SU-DHL-6 (cell line): Measurements from ENCODE around the gene EPS8L1.

ENCODE experiments used
- H2AFZ ChIP-seq: fragments of 200-600 bp; sonication (generic); 2 replicates; pipeline ENCODE4 v1.6.1; 2014; ENCODE audit warnings: low read depth, mild to moderate bottlenecking, moderate library complexity, mixed read lengths, antibody characterized with exemption, low read length; ENCODE audit not compliant: severe bottlenecking
- H3F3A ChIP-seq: fragments of 200-600 bp; shearing (Covaris generic); 2 replicates; pipeline ENCODE4 v1.6.0; 2016; ENCODE audit warnings: antibody characterized with exemption, mild to moderate bottlenecking; ENCODE audit not compliant: insufficient read depth
- H3K27ac ChIP-seq: fragments of 200-600 bp; sonication (generic); 2 replicates; pipeline ENCODE4 v1.5.1; 2016; ENCODE audit warnings: low read depth, mild to moderate bottlenecking, low read length, moderate library complexity, mixed read lengths
- H3K27me3 ChIP-seq: fragments of 200-600 bp; sonication (generic), shearing (Covaris generic); 2 replicates; pipeline ENCODE4 v1.6.0; 2014; ENCODE audit warnings: mild to moderate bottlenecking, low read length
- H3K36me3 ChIP-seq: fragments of 200-600 bp; sonication (generic); 2 replicates; pipeline ENCODE4 v1.6.1; 2014; ENCODE audit warnings: mild to moderate bottlenecking, low read length, mixed read lengths
- H3K4me2 ChIP-seq: fragments of 300-600, 200-600 bp; shearing (Covaris generic), sonication (generic); 2 replicates; pipeline ENCODE4 v1.6.0; 2014; ENCODE audit warnings: low read length, low read depth, mild to moderate bottlenecking; ENCODE audit not compliant: poor library complexity, severe bottlenecking
- H3K4me3 ChIP-seq: fragments of 200-600 bp; sonication (generic); 2 replicates; pipeline ENCODE4 v1.5.1; 2014; ENCODE audit warnings: antibody characterized with exemption, low read length, mild to moderate bottlenecking, mixed read lengths; ENCODE audit not compliant: insufficient read depth, poor library complexity, severe bottlenecking
- H3K79me2 ChIP-seq: fragments of 200-600 bp; sonication (generic); 2 replicates; pipeline ENCODE4 v1.6.1; 2014; ENCODE audit warnings: mild to moderate bottlenecking, low read length, moderate library complexity; ENCODE audit not compliant: insufficient read depth
- H3K9ac ChIP-seq: fragments of 200-600 bp; sonication (generic); 2 replicates; pipeline ENCODE4 v1.7.0; 2014; ENCODE audit warnings: mild to moderate bottlenecking, low read length
- H3K9me2 ChIP-seq: fragments of 200-600 bp; sonication (generic); replicated peaks from 2 replicates; pipeline ENCODE4 v1.6.1; 2014; ENCODE audit warnings: low read length; ENCODE audit not compliant: insufficient read depth
- H3K9me3 ChIP-seq: fragments of 200-600 bp; sonication (generic); 2 replicates; pipeline ENCODE4 v1.6.1; 2014; ENCODE audit warnings: low read length, mixed read lengths; ENCODE audit not compliant: insufficient read depth
- H4K20me1 ChIP-seq: fragments of 200-600 bp; sonication (generic); 2 replicates; pipeline ENCODE4 v1.6.1; 2014; ENCODE audit warnings: low read depth, mild to moderate bottlenecking, antibody characterized with exemption, low read length, moderate library complexity, mixed read lengths
- CTCF ChIP-seq: fragments of 200-600 bp; sonication (generic); IDR thresholded peaks from one replicate; pipeline ENCODE4 v1.5.1; 2017; ENCODE audit warnings: antibody characterized with exemption, mild to moderate bottlenecking, low read length, moderate library complexity; ENCODE audit not compliant: insufficient read depth, poor library complexity, severe bottlenecking
- EZH2phosphoT487 ChIP-seq: fragments of 200-600 bp; sonication (generic), shearing (Covaris generic); conservative IDR thresholded peaks from 2 replicates; pipeline ENCODE4 v1.6.1; 2018; ENCODE audit warnings: mild to moderate bottlenecking, antibody characterized with exemption, low read length, moderate library complexity, mixed read lengths

Gene EPS8L1

GRCh38 chr19:55098716-55099556 lies 23.3 kb downstream of the EPS8L1 start:
- no peaks in the 10 kb centered on the region for H3K9me3 ChIP-seq
- no peak overlapping the region for H3K27ac ChIP-seq
- H3K9ac ChIP-seq = no peak overlapping the region
- H3F3A ChIP-seq = no peaks in the 10 kb centered on the region
- no peaks in the 10 kb centered on the region for H4K20me1 ChIP-seq
- no peaks in the 10 kb centered on the region for H3K9me2 ChIP-seq
- H2AFZ ChIP-seq = no peak overlapping the region
- 0 out of 2 replicates have a peak, but pooled peaks cover 4% of the 10 kb centered on the region for H3K36me3 ChIP-seq
- no peak for TF ChIP-seq EZH2phosphoT487
- TF ChIP-seq CTCF = no peak
- H3K79me2 ChIP-seq = peaks cover 6% of the 10 kb centered on the region; the same call in 1 of the 2 replicates
- H3K4me2 ChIP-seq = no peak overlapping the region
- no peaks in the 10 kb centered on the region for H3K27me3 ChIP-seq
- no peak overlapping the region for H3K4me3 ChIP-seq

GRCh38 chr19:55099557-55100506 lies 24.2 kb downstream of the EPS8L1 start:
- peaks cover 6% of the 10 kb centered on the region; the same call in 1 of the 2 replicates for H3K79me2 ChIP-seq
- no peaks in the 10 kb centered on the region for H3K9me3 ChIP-seq
- no peak overlapping the region for H3K9ac ChIP-seq
- H2AFZ ChIP-seq = no peak overlapping the region
- H3F3A ChIP-seq = no peaks in the 10 kb centered on the region
- TF ChIP-seq CTCF = no peak
- no peak for TF ChIP-seq EZH2phosphoT487
- H3K27me3 ChIP-seq = no peaks in the 10 kb centered on the region
- no peaks in the 10 kb centered on the region for H3K9me2 ChIP-seq
- H3K36me3 ChIP-seq = 0 out of 2 replicates have a peak, but pooled peaks cover 4% of the 10 kb centered on the region
- no peak overlapping the region for H3K4me2 ChIP-seq
- no peak overlapping the region for H3K27ac ChIP-seq
- H4K20me1 ChIP-seq = no peaks in the 10 kb centered on the region
- H3K4me3 ChIP-seq = no peak overlapping the region

GRCh38 chr19:55101261-55101660 lies 25.6 kb downstream of the EPS8L1 start:
- Histone ChIP-seq H3K27me3 (no peaks in the 10 kb centered on the region), H2AFZ (no peak overlapping the region), H3K36me3 (0 out of 2 replicates have a peak, but pooled peaks cover 4% of the 10 kb centered on the region), H3K27ac (no peak overlapping the region), H3K4me2 (no peak overlapping the region), H3K9me3 (no peaks in the 10 kb centered on the region), H3K79me2 (peaks cover 16% of the 10 kb centered on the region), H3F3A (no peaks in the 10 kb centered on the region), H4K20me1 (0 out of 2 replicates have a peak, but pooled peaks cover 4% of the 10 kb centered on the region), H3K4me3 (no peak overlapping the region), H3K9me2 (no peaks in the 10 kb centered on the region), H3K9ac (no peak overlapping the region)
- no peak for TF ChIP-seq CTCF
- TF ChIP-seq EZH2phosphoT487 = no peak
